ENCODE measurements around the gene RETSAT.
"Not testable (repeated sequence)": the region's sequence is repeated elsewhere in the genome, so short reads cannot be mapped to it uniquely, and the experiment has no call there.

Gene RETSAT

GRCh38 chr2:85330839-85331636 is 23.3 kb downstream of the RETSAT start:
- Mint-ChIP-seq H3K9me3 (peaks cover 16% of the 10 kb centered on the region), H3K4me1 (peaks cover 30% of the 10 kb centered on the region)
- TF ChIP-seq CTCF (IDR thresholded peaks at IDR 0.05) = no peak

GRCh38 chr2:85329701-85330100 is 24.6 kb downstream of the RETSAT start:
- peaks cover 43% of the 10 kb centered on the region for H3K4me1 Mint-ChIP-seq
- H3K27ac Mint-ChIP-seq; H3K27me3 Mint-ChIP-seq (ENCODE audit: low read depth, poor library complexity); DNase-seq; H3K36me3 Mint-ChIP-seq (ENCODE audit: low read depth): not testable (repeated sequence)
- peak overlapping the region; percentile 31 for H3K4me3 Mint-ChIP-seq
- peaks cover 12% of the 10 kb centered on the region for H3K9me3 Mint-ChIP-seq

More at GRCh38 chr2:85330839-85331636, 23.3 kb downstream of the RETSAT start:
- H3K27me3 Mint-ChIP-seq (ENCODE audit: low read depth, poor library complexity) = peaks cover 5% of the 10 kb centered on the region
- DNase-seq = no peak
- H3K4me3 Mint-ChIP-seq = no peak overlapping the region
- H3K27ac Mint-ChIP-seq = no peak overlapping the region
- H3K36me3 Mint-ChIP-seq (ENCODE audit: low read depth) = no peaks in the 10 kb centered on the region

GRCh38 chr2:85329181-85329651 is 25.1 kb downstream of the RETSAT start:
- DNase-seq = no peak
- Mint-ChIP-seq H3K4me1 (peaks cover 45% of the 10 kb centered on the region), H3K36me3 (ENCODE audit: low read depth) (peaks cover 11% of the 10 kb centered on the region), H3K27ac (no peak overlapping the region), H3K9me3 (peaks cover 12% of the 10 kb centered on the region), H3K4me3 (peak overlapping the region; percentile 31), H3K27me3 (ENCODE audit: low read depth, poor library complexity) (peaks cover 5% of the 10 kb centered on the region)
- no peak for TF ChIP-seq CTCF (IDR thresholded peaks at IDR 0.05)

GRCh38 chr2:85327822-85328617 is 26.3 kb downstream of the RETSAT start, which contains the start of gene TGOLN2:
TGOLN2 (minus strand) TSS chr2:85327989; CDS start chr2:85327962, 27 bp downstream.
- DNase-seq = peak; percentile 91
- peaks cover 45% of the 10 kb centered on the region for H3K4me1 Mint-ChIP-seq
- peaks cover 3% of the 10 kb centered on the region for H3K9me3 Mint-ChIP-seq
- peaks cover 5% of the 10 kb centered on the region for H3K27me3 Mint-ChIP-seq (ENCODE audit: low read depth, poor library complexity)
- no peak for TF ChIP-seq CTCF (IDR thresholded peaks at IDR 0.05)
- H3K27ac Mint-ChIP-seq = peak within 1 kb of the TSS; percentile 99
- H3K4me3 Mint-ChIP-seq = peak within 1 kb of the TSS; percentile 97
- H3K36me3 Mint-ChIP-seq (ENCODE audit: low read depth) = peaks cover 22% of the 10 kb centered on the region

- H3K9me3 Mint-ChIP-seq = no peaks in the 10 kb centered on the region
- H3K27ac Mint-ChIP-seq = peak overlapping the region; percentile 99
- H3K36me3 Mint-ChIP-seq (ENCODE audit: low read depth) = peaks cover 29% of the 10 kb centered on the region
- TF ChIP-seq CTCF (IDR thresholded peaks at IDR 0.05) = no peak
- H3K4me1 Mint-ChIP-seq = peaks cover 50% of the 10 kb centered on the region
- peak; percentile 42 for DNase-seq
- peak overlapping the region; percentile 97 for H3K4me3 Mint-ChIP-seq
- H3K27me3 Mint-ChIP-seq (ENCODE audit: low read depth, poor library complexity) = peaks cover 5% of the 10 kb centered on the region
Measured at GRCh38 chr2:85327160-85327821, 27.0 kb downstream of the RETSAT start.

All from nephron progenitor cell (in vitro differentiated cells).